OCI-LY1 (cell line): ENCODE results near the gene DDX59.

Experiments used
- H2AFZ ChIP-seq: fragments of 200-600 bp; sonication (generic), shearing (Covaris generic); 2 replicates; pipeline ENCODE4 v1.6.0; 2014; ENCODE audit warnings: antibody characterized with exemption, mild to moderate bottlenecking, low read length
- H3F3A ChIP-seq: fragments of 200-600 bp; sonication (generic), shearing (Covaris generic); 2 replicates; pipeline ENCODE4 v1.6.0; 2014; ENCODE audit warnings: mild to moderate bottlenecking, antibody characterized with exemption, low read length, moderate library complexity; ENCODE audit not compliant: insufficient read depth
- H3K27ac ChIP-seq: fragments of 200-600 bp; sonication (generic); 2 replicates; pipeline ENCODE4 v1.5.1; 2014; ENCODE audit warnings: low read length, mixed run types, mild to moderate bottlenecking, low read depth; ENCODE audit not compliant: poor library complexity, severe bottlenecking
- H3K27me3 ChIP-seq: fragments of 200-600 bp; sonication (generic); 2 replicates; pipeline ENCODE4 v1.6.0; 2014; ENCODE audit warnings: antibody characterized with exemption, mild to moderate bottlenecking, low read length, moderate library complexity; ENCODE audit not compliant: insufficient read depth
- H3K36me3 ChIP-seq: fragments of 200-600 bp; sonication (generic); 2 replicates; pipeline ENCODE4 v1.6.1; 2014; ENCODE audit warnings: mild to moderate bottlenecking, antibody characterized with exemption, low read length, moderate library complexity, mixed read lengths; ENCODE audit not compliant: insufficient read depth
- H3K4me1 ChIP-seq: fragments of 200-600 bp; sonication (generic); 2 replicates; pipeline ENCODE4 v1.5.1; 2014; ENCODE audit warnings: mild to moderate bottlenecking, low read length, moderate library complexity; ENCODE audit not compliant: insufficient read depth, severe bottlenecking
- H3K4me2 ChIP-seq: fragments of 200-600 bp; sonication (generic), shearing (Covaris generic); 2 replicates; pipeline ENCODE4 v1.6.1; 2014; ENCODE audit warnings: low read length
- H3K4me3 ChIP-seq: fragments of 200-600 bp; sonication (generic); 2 replicates; pipeline ENCODE4 v1.5.1; 2014; ENCODE audit warnings: low read length, low read depth, mild to moderate bottlenecking, mixed read lengths; ENCODE audit not compliant: poor library complexity, severe bottlenecking
- H3K79me2 ChIP-seq: fragments of 200-600 bp; shearing (Covaris generic); 2 replicates; pipeline ENCODE4 v1.6.1; 2016; ENCODE audit warnings: mixed run types, low read length, mixed read lengths; ENCODE audit not compliant: insufficient read depth
- H3K9ac ChIP-seq: fragments of 200-600 bp; sonication (generic), shearing (Covaris generic); 2 replicates; pipeline ENCODE4 v1.6.1; 2014; ENCODE audit warnings: mild to moderate bottlenecking, low read length, mixed read lengths
- H3K9me2 ChIP-seq: fragments of 200-600 bp; sonication (generic), shearing (Covaris generic); 2 replicates; pipeline ENCODE4 v1.6.1; 2014; ENCODE audit warnings: low read depth, mild to moderate bottlenecking, low read length, mixed read lengths
- H3K9me3 ChIP-seq: fragments of 200-600 bp; shearing (Covaris generic); 2 replicates; pipeline ENCODE4 v1.6.1; 2014; ENCODE audit warnings: low read length, mixed read lengths
- H4K20me1 ChIP-seq: fragments of 200-600 bp; sonication (generic), shearing (Covaris generic); 2 replicates; pipeline ENCODE4 v1.6.0; 2016; ENCODE audit warnings: mild to moderate bottlenecking, low read length; ENCODE audit not compliant: insufficient read depth
- CTCF ChIP-seq: fragments of 200-600 bp; sonication (generic), shearing (Covaris generic); IDR thresholded peaks from 2 replicates; pipeline ENCODE4 v1.5.1; 2017; ENCODE audit warnings: mild to moderate bottlenecking, antibody characterized with exemption, low read length, moderate library complexity, mixed read lengths
- EZH2 ChIP-seq: fragments of 200-600 bp; sonication (generic), shearing (Covaris generic); IDR thresholded peaks from 2 replicates; pipeline ENCODE4 v1.8.0; 2017; ENCODE audit warnings: borderline replicate concordance, mixed run types, mild to moderate bottlenecking, antibody characterized with exemption, low read length, moderate library complexity, mixed read lengths

DDX59 gene

GRCh38 chr1:200653022-200653462, 16.7 kb downstream of the DDX59 start:
- H4K20me1 ChIP-seq, result no peaks in the 10 kb centered on the region
- no peak overlapping the region for H2AFZ ChIP-seq
- TF ChIP-seq EZH2, result no peak
- no peak for TF ChIP-seq CTCF
- H3K9me3 ChIP-seq, result no peaks in the 10 kb centered on the region
- H3K9ac ChIP-seq, result no peak overlapping the region
- H3K36me3 ChIP-seq, result peaks cover 45% of the 10 kb centered on the region
- no peak overlapping the region for H3K27ac ChIP-seq
- no peaks in the 10 kb centered on the region for H3K4me1 ChIP-seq
- no peaks in the 10 kb centered on the region for H3K79me2 ChIP-seq
- no peak overlapping the region for H3K4me3 ChIP-seq
- H3F3A ChIP-seq, result no peaks in the 10 kb centered on the region
- H3K27me3 ChIP-seq, result no peaks in the 10 kb centered on the region
- no peaks in the 10 kb centered on the region for H3K9me2 ChIP-seq
- no peak overlapping the region for H3K4me2 ChIP-seq

- no peak overlapping the region for H3K4me2 ChIP-seq
- H2AFZ ChIP-seq, result no peak overlapping the region
- no peaks in the 10 kb centered on the region for H3K9me2 ChIP-seq
- H3K27ac ChIP-seq, result no peak overlapping the region
- TF ChIP-seq CTCF (no peak), EZH2 (no peak)
- no peak overlapping the region for H3K4me3 ChIP-seq
- H3K27me3 ChIP-seq, result no peaks in the 10 kb centered on the region
- H3K4me1 ChIP-seq, result no peaks in the 10 kb centered on the region
- H3K36me3 ChIP-seq, result peaks cover 44% of the 10 kb centered on the region
- no peaks in the 10 kb centered on the region for H3F3A ChIP-seq
- H3K79me2 ChIP-seq, result no peaks in the 10 kb centered on the region
- H3K9ac ChIP-seq, result no peak overlapping the region
- H4K20me1 ChIP-seq, result no peaks in the 10 kb centered on the region
- no peaks in the 10 kb centered on the region for H3K9me3 ChIP-seq
Observed at GRCh38 chr1:200652378-200652777, 17.3 kb downstream of the DDX59 start.

- TF ChIP-seq CTCF (no peak), EZH2 (no peak)
- H3K4me2 ChIP-seq, result no peak overlapping the region
Observed at GRCh38 chr1:200646515-200646914, 23.2 kb downstream of the DDX59 start.

More at GRCh38 chr1:200646515-200646914, 23.2 kb downstream of the DDX59 start:
- Histone ChIP-seq H3K36me3 (peaks cover 45% of the 10 kb centered on the region), H3K9ac (no peak overlapping the region), H3K79me2 (no peaks in the 10 kb centered on the region), H3K4me3 (no peak overlapping the region), H4K20me1 (no peaks in the 10 kb centered on the region), H3K9me3 (no peaks in the 10 kb centered on the region), H3K27me3 (no peaks in the 10 kb centered on the region), H2AFZ (no peak overlapping the region), H3K27ac (no peak overlapping the region), H3K4me1 (no peaks in the 10 kb centered on the region), H3F3A (no peaks in the 10 kb centered on the region), H3K9me2 (no peaks in the 10 kb centered on the region)
